Measurements from ENCODE around the gene DNASE2B.

DNA sequence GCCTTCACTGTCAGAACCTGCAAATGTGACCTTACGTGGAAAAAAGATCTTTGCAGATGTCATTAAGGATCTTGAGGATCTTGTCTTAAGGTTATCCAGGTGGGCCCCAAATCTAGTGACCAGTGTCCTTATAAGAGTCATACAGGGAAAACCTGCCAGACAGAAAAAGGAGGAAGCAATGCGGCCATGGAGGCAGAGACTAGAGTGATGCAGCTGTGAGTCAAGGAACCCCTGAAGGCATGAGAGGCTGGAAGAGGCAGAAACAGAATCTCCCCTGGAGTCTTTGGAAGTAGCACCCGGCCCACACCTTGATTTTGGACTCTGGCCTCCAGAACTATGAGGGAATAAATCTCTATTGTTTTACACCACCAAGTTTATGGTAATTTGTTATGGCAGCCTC is 36.5 kb upstream of the DNASE2B start:
- no peak for TF ChIP-seq POLR2AphosphoS5 (IDR thresholded peaks at IDR 0.05; ENCODE audit: low read depth, low read length)
- no peak for TF ChIP-seq TAF1 (IDR thresholded peaks at IDR 0.05; ENCODE audit: borderline replicate concordance, insufficient read depth, low read length)
- TF ChIP-seq, protein P1, sequence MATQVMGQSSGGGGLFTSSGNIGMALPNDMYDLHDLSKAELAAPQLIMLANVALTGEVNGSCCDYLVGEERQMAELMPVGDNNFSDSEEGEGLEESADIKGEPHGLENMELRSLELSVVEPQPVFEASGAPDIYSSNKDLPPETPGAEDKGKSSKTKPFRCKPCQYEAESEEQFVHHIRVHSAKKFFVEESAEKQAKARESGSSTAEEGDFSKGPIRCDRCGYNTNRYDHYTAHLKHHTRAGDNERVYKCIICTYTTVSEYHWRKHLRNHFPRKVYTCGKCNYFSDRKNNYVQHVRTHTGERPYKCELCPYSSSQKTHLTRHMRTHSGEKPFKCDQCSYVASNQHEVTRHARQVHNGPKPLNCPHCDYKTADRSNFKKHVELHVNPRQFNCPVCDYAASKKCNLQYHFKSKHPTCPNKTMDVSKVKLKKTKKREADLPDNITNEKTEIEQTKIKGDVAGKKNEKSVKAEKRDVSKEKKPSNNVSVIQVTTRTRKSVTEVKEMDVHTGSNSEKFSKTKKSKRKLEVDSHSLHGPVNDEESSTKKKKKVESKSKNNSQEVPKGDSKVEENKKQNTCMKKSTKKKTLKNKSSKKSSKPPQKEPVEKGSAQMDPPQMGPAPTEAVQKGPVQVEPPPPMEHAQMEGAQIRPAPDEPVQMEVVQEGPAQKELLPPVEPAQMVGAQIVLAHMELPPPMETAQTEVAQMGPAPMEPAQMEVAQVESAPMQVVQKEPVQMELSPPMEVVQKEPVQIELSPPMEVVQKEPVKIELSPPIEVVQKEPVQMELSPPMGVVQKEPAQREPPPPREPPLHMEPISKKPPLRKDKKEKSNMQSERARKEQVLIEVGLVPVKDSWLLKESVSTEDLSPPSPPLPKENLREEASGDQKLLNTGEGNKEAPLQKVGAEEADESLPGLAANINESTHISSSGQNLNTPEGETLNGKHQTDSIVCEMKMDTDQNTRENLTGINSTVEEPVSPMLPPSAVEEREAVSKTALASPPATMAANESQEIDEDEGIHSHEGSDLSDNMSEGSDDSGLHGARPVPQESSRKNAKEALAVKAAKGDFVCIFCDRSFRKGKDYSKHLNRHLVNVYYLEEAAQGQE (IDR thresholded peaks at IDR 0.05; ENCODE audit: insufficient read depth in 1 of 2, low read depth in 2 of 2, low read length in 2 of 2), result no peak
